H1 (cell line): ENCODE data around the gene SOWAHD. TPM values are rescaled to one million over a fixed set of nuclear protein-coding genes. Genes with fewer than 3 reads are reported as not detected.

Source experiments
- CTCF ChIA-PET: fragments of 300-600 bp; sonication (Branson Sonifier 250); formaldehyde crosslinking; loops from one replicate; lab custom pipeline; 2021; ENCODE audit not compliant: partially characterized antibody; lab: Charles Lee
- POLR2A ChIA-PET: fragments of 300-600 bp; sonication (Branson Sonifier 250); formaldehyde crosslinking; loops from one replicate; lab custom pipeline; 2021; ENCODE audit warnings: inconsistent platforms; ENCODE audit not compliant: partially characterized antibody; lab: Charles Lee
- DNase-seq, 2 experiments: peaks; one replicate each; pipeline versions ENCODE4 v3.0.0 to v3.0.0-alpha.2; 2010 to 2022; ENCODE audit warnings: low spot score in 2 of 2, low read depth in 1 of 2, mixed read lengths in 1 of 2
- FAIRE-seq: peaks from 2 replicates; lab custom pipeline; 2011; peaks lifted over from hg19 to GRCh38; lab: Jason Lieb, UNC
- H2AFZ ChIP-seq: 2 replicates; pipeline ENCODE4 v1.8.1; 2012; ENCODE audit warnings: low read length, inconsistent platforms
- H2AK5ac ChIP-seq: 2 replicates; pipeline ENCODE4 v1.6.1; 2013; ENCODE audit warnings: low read depth, low read length
- H2BK120ac ChIP-seq: replicated peaks from 2 replicates; pipeline ENCODE3; 2013; ENCODE audit warnings: low read depth, low read length, inconsistent platforms
- H2BK12ac ChIP-seq: 2 replicates; pipeline ENCODE4 v1.6.1; 2013; ENCODE audit warnings: low read depth, low read length
- H2BK15ac ChIP-seq: 2 replicates; pipeline ENCODE4 v1.6.1; 2013; ENCODE audit warnings: low read length
- H2BK20ac ChIP-seq: 2 replicates; pipeline ENCODE4 v1.6.1; 2013; ENCODE audit warnings: low read length
- H2BK5ac ChIP-seq: 2 replicates; pipeline ENCODE4 v1.6.1; 2013; ENCODE audit warnings: low read depth, low read length
- H3K14ac ChIP-seq: 2 replicates; pipeline ENCODE4 v1.6.1; 2013; ENCODE audit warnings: inconsistent platforms; ENCODE audit not compliant: insufficient read length
- H3K18ac ChIP-seq: 2 replicates; pipeline ENCODE4 v1.6.1; 2013; ENCODE audit warnings: low read length; ENCODE audit errors: extremely low read depth
- H3K23ac ChIP-seq: 2 replicates; pipeline ENCODE4 v1.6.1; 2013; ENCODE audit warnings: inconsistent platforms; ENCODE audit not compliant: insufficient read length
- H3K23me2 ChIP-seq: 2 replicates; pipeline ENCODE4 v1.6.1; 2013; ENCODE audit warnings: low read depth, low read length
- H3K27ac ChIP-seq: 2 replicates; pipeline ENCODE4 v1.6.1; 2011; ENCODE audit warnings: low read depth, low read length, inconsistent platforms
- H3K27me3 ChIP-seq, 4 experiments: replicated peaks in 1 of 4; 1 replicate in 1 of 4; 2 replicates in 3 of 4; pipeline versions ENCODE4 v1.6.1 to v1.8.1; 2011 to 2013; ENCODE audit warnings: low read length in 3 of 4, mild to moderate bottlenecking in 3 of 4, inconsistent platforms in 2 of 4, mixed read lengths in 2 of 4, moderate library complexity in 1 of 4; ENCODE audit not compliant: control insufficient read depth in 3 of 4, insufficient read depth in 3 of 4; ENCODE audit errors: extremely low read depth in 1 of 4
- H3K36me3 ChIP-seq, 4 experiments: 2 replicates each; pipeline versions ENCODE4 v1.6.1 to v1.8.1; 2011 to 2013; ENCODE audit warnings: mild to moderate bottlenecking in 4 of 4, low read length in 3 of 4, moderate library complexity in 2 of 4, control low read depth in 1 of 4, inconsistent platforms in 1 of 4; ENCODE audit not compliant: insufficient read depth in 4 of 4, control insufficient read depth in 2 of 4
- H3K4ac ChIP-seq: replicated peaks from 2 replicates; pipeline ENCODE3; 2013; ENCODE audit warnings: low read length, low read depth, mixed read lengths, inconsistent platforms; ENCODE audit not compliant: insufficient read length
- H3K4me1 ChIP-seq, 4 experiments: replicated peaks in 1 of 4; 1 replicate in 1 of 4; 2 replicates in 3 of 4; pipeline versions ENCODE4 v1.6.1 to v1.8.1; 2011 to 2013; ENCODE audit warnings: low read length in 3 of 4, inconsistent platforms in 2 of 4, mixed read lengths in 1 of 4; ENCODE audit not compliant: insufficient read depth in 4 of 4, control insufficient read depth in 3 of 4
- H3K4me2 ChIP-seq, 2 experiments: 2 replicates each; pipeline versions ENCODE4 v1.6.1 to v1.8.1; 2011 to 2013; ENCODE audit warnings: low read depth in 2 of 2, low read length in 2 of 2, control low read depth in 1 of 2, inconsistent platforms in 1 of 2, mild to moderate bottlenecking in 1 of 2; ENCODE audit not compliant: insufficient read depth in 1 of 2
- H3K4me3 ChIP-seq, 4 experiments: fragments of 200-600, 300-600 bp in 1 of 4; sonication (generic), shearing (Covaris generic), sonication (Bioruptor Twin) in 1 of 4; 2 replicates each; pipeline versions ENCODE4 v1.5.1 to v1.8.1; 2011 to 2016; ENCODE audit warnings: low read length in 4 of 4, low read depth in 3 of 4, control low read depth in 2 of 4, inconsistent platforms in 2 of 4, mild to moderate bottlenecking in 2 of 4, mixed read lengths in 1 of 4, moderate library complexity in 1 of 4; ENCODE audit not compliant: insufficient read depth in 2 of 4; ENCODE audit errors: extremely low read depth in 1 of 4
- H3K56ac ChIP-seq: replicated peaks from 2 replicates; pipeline ENCODE3; 2013; ENCODE audit warnings: low read depth, mild to moderate bottlenecking, mixed read lengths, low read length, inconsistent platforms; ENCODE audit not compliant: insufficient read length
- H3K79me1 ChIP-seq: 2 replicates; pipeline ENCODE4 v1.6.1; 2013; ENCODE audit warnings: low read depth, low read length, control low read depth
- H3K79me2 ChIP-seq, 2 experiments: 2 replicates each; pipeline versions ENCODE4 v1.6.1 to v1.8.1; 2012 to 2013; ENCODE audit warnings: low read length in 2 of 2, mild to moderate bottlenecking in 2 of 2, inconsistent platforms in 1 of 2; ENCODE audit not compliant: insufficient read depth in 2 of 2, control insufficient read depth in 1 of 2
- H3K9ac ChIP-seq, 4 experiments: replicated peaks in 1 of 4; 1 replicate in 1 of 4; 2 replicates in 3 of 4; pipeline versions ENCODE4 v1.6.1 to v1.8.1; 2011 to 2013; ENCODE audit warnings: low read depth in 3 of 4, low read length in 3 of 4, control low read depth in 2 of 4, mild to moderate bottlenecking in 2 of 4, moderate library complexity in 2 of 4, inconsistent platforms in 1 of 4; ENCODE audit errors: extremely low read depth in 1 of 4
- H3K9me3 ChIP-seq, 2 experiments: 2 replicates each; pipeline versions ENCODE4 v1.6.1 to v1.8.1; 2012 to 2013; ENCODE audit warnings: mild to moderate bottlenecking in 2 of 2, moderate library complexity in 2 of 2, control low read depth in 1 of 2, inconsistent platforms in 1 of 2, low read depth in 1 of 2, low read length in 1 of 2, mixed read lengths in 1 of 2; ENCODE audit not compliant: insufficient read depth in 2 of 2
- H4K20me1 ChIP-seq, 2 experiments: replicated peaks in 1 of 2; 2 replicates each; pipeline versions ENCODE3 to v1.8.1; 2011 to 2013; ENCODE audit warnings: inconsistent platforms in 2 of 2, low read length in 2 of 2, mild to moderate bottlenecking in 1 of 2; ENCODE audit not compliant: insufficient read depth in 2 of 2, control insufficient read depth in 1 of 2
- H4K5ac ChIP-seq: 2 replicates; pipeline ENCODE4 v1.6.1; 2013; ENCODE audit warnings: low read length, low read depth, mixed read lengths, inconsistent platforms; ENCODE audit not compliant: insufficient read length
- H4K8ac ChIP-seq: 2 replicates; pipeline ENCODE4 v1.8.0; 2013; ENCODE audit warnings: mild to moderate bottlenecking, moderate library complexity, low read length, inconsistent platforms; ENCODE audit not compliant: insufficient read depth; ENCODE audit errors: extremely low read depth
- H4K91ac ChIP-seq: replicated peaks from 2 replicates; pipeline ENCODE3; 2013; ENCODE audit warnings: low read length, mixed read lengths, inconsistent platforms; ENCODE audit not compliant: insufficient read length
- BCL11A ChIP-seq, 2 experiments: IDR thresholded peaks; one replicate each; pipeline ENCODE4 v1.6.1; 2011; ENCODE audit warnings: low read depth in 2 of 2, low read length in 2 of 2, mild to moderate bottlenecking in 2 of 2
- FOSL1 ChIP-seq: IDR thresholded peaks from 2 replicates; pipeline ENCODE4 v1.6.1; 2011; ENCODE audit warnings: mild to moderate bottlenecking, low read depth, low read length, moderate library complexity; ENCODE audit not compliant: insufficient read depth
- HDAC2 ChIP-seq, 2 experiments: fragments of 300-600 bp in 1 of 2; sonication (generic) in 1 of 2; IDR thresholded peaks; 2 replicates each; pipeline ENCODE4 v1.6.1; 2011 to 2012; ENCODE audit warnings: low read depth in 2 of 2, low read length in 2 of 2, mild to moderate bottlenecking in 2 of 2, moderate library complexity in 2 of 2, borderline replicate concordance in 1 of 2, inconsistent platforms in 1 of 2
- HDAC6 ChIP-seq: IDR thresholded peaks from one replicate; pipeline ENCODE4 v1.7.1; 2012; ENCODE audit warnings: low read depth, mild to moderate bottlenecking, inconsistent platforms, low read length, moderate library complexity
- JUN ChIP-seq: IDR thresholded peaks from 2 replicates; pipeline ENCODE4 v1.6.1; 2011; ENCODE audit warnings: low read depth, mild to moderate bottlenecking, improper control_type of control experiment, low read length
- KDM1A ChIP-seq: fragments of 200-600, 300-600 bp; sonication (generic); IDR thresholded peaks from 2 replicates; pipeline ENCODE4 v1.7.1; 2016; ENCODE audit warnings: mild to moderate bottlenecking, low read length, borderline replicate concordance
- KDM4A ChIP-seq: IDR thresholded peaks from one replicate; pipeline ENCODE4 v1.7.1; 2012; ENCODE audit warnings: low read depth, mild to moderate bottlenecking, moderate library complexity, low read length, inconsistent platforms; ENCODE audit not compliant: severe bottlenecking
- KDM5A ChIP-seq: fragments of 200-600 bp; IDR thresholded peaks from 2 replicates; pipeline ENCODE4 v1.7.1; 2012; ENCODE audit warnings: mild to moderate bottlenecking, low read length, inconsistent platforms, mixed read lengths
- POLR2A ChIP-seq, 2 experiments: IDR thresholded peaks; 1 replicate in 1 of 2; 2 replicates in 1 of 2; pipeline ENCODE4 v1.6.1; 2011; ENCODE audit warnings: low read depth in 2 of 2, low read length in 2 of 2, mild to moderate bottlenecking in 2 of 2; ENCODE audit errors: control extremely low read depth in 1 of 2
- POLR2AphosphoS5 ChIP-seq: IDR thresholded peaks from 2 replicates; pipeline ENCODE4 v1.6.1; 2011; ENCODE audit warnings: low read depth, low read length
- RAD21 ChIP-seq, 2 experiments: IDR thresholded peaks in 1 of 2; conservative IDR thresholded peaks in 1 of 2; 2 replicates each; pipeline ENCODE4 v1.6.1; 2011; ENCODE audit warnings: low read depth in 2 of 2, low read length in 2 of 2, improper control_type of control experiment in 1 of 2, inconsistent platforms in 1 of 2, mild to moderate bottlenecking in 1 of 2, moderate library complexity in 1 of 2
- RFX5 ChIP-seq: IDR thresholded peaks from 2 replicates; pipeline ENCODE4 v1.6.1; 2011; ENCODE audit warnings: low read depth, low read length, improper control_type of control experiment, borderline replicate concordance
- SP4 ChIP-seq: IDR thresholded peaks from 2 replicates; pipeline ENCODE4 v1.6.1; 2012; ENCODE audit warnings: low read length, inconsistent platforms
- SRF ChIP-seq: IDR thresholded peaks from 2 replicates; pipeline ENCODE4 v1.6.1; 2011; ENCODE audit warnings: mild to moderate bottlenecking, low read depth, low read length, moderate library complexity
- WGBS, 2 experiments: shearing (Covaris generic) in 1 of 2; methylation state at CpG; one replicate each; pipeline versions ENCODE4 v1.1.6 to v1.1.7; 2013 to 2015; ENCODE audit warnings: low lambda C conversion rate in 2 of 2, mixed read lengths in 2 of 2, inconsistent platforms in 1 of 2, low coverage in 1 of 2, missing lambda C conversion rate in 1 of 2; ENCODE audit not compliant: insufficient replicate concordance in 2 of 2, insufficient coverage in 1 of 2, insufficient read length in 1 of 2; ENCODE audit errors: extremely low coverage in 1 of 2, missing lambda C conversion rate in 1 of 2; 5-methylcytosine and 5-hydroxymethylcytosine counted together
- polyA plus RNA-seq, 7 experiments: library from polyadenylated mRNA; depleted of rRNA in 3 of 7; stranded (reverse) in 5 of 7; unstranded in 2 of 7; fragments of >200 nt in 5 of 7; fragments of 200-250 nt in 2 of 7; gene quantifications; 1 replicate in 5 of 7; 2 replicates in 1 of 7; 4 replicates in 1 of 7; pipeline versions ENCODE4 v1.2.1 to v1.2.3, GENCODE V29; 2011 to 2013; ENCODE audit warnings: missing spikeins in 2 of 7, mixed read lengths in 2 of 7
- total RNA-seq: library from RNA; stranded (reverse); fragmentation: NEBNext Ultra II Directional; extraction: Animal tissue kit (Norgen Biotek cat#: 25700); gene quantifications from 2 replicates; pipeline ENCODE4 v1.2.1, GENCODE V29; 2021

Gene SOWAHD
- total and polyA plus RNA-seq, 2 of the 8 experiments (the other 6 are each of a cell fraction or from before 2014, with no cell fraction given), result 1.7 to 2.9 TPM

DNA sequence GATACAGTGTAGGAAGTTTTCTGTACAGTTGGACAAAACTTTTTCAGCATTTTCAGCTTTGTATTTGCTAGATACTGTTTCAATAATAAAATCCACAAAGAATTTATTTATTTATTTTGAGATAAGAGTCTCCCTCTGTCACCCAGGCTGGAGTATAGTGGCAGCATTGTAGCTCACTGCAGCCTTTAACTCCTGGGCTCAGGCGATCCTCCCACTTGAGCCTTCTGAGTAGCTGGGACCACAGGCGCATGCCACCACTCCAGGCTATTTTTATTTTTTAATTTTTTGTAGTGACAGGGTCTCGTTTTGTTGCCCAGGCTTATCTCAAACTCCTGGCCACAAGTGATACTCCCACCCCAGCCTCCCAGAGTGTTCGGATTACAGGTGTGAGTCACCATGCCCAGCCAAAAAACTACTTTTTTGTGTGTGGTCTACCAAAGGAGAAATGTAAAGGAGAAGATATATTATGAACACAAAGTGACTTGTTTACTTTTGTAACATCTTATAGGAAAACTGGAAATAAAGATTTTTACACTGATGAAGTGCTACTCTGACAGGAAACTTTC, 13.0 kb upstream of the SOWAHD start:
- CTCF ChIA-PET, result interaction anchor here (0.7 to 4.0 kb wide), 7 partner anchors 9 to 51 kb away, joined by 3 to 20 read pairs (median 4); partner anchors contain the start of gene SOWAHD
- H2BK5ac ChIP-seq, result no peak overlapping the region
- no peak for TF ChIP-seq HDAC6
- TF ChIP-seq SP4, result no peak
- no peak for TF ChIP-seq JUN
- TF ChIP-seq RAD21 (IDR thresholded peaks at IDR 0.05 in 1 of 2, conservative IDR thresholded peaks at IDR 0.05 in 1 of 2; ENCODE audit: low read depth in 2 of 2, low read length in 2 of 2), result no peak
- no peak for TF ChIP-seq HDAC2 (IDR thresholded peaks at IDR 0.05; ENCODE audit: borderline replicate concordance in 1 of 2, low read depth in 2 of 2, low read length in 2 of 2)
- TF ChIP-seq RFX5, result no peak
- no peak for TF ChIP-seq KDM4A
- TF ChIP-seq KDM1A, result no peak
- TF ChIP-seq FOSL1, result no peak
- TF ChIP-seq SRF, result no peak
- no peak for TF ChIP-seq POLR2A (IDR thresholded peaks at IDR 0.05; ENCODE audit: control extremely low read depth in 1 of 2, low read depth in 2 of 2, low read length in 2 of 2)
- TF ChIP-seq BCL11A (IDR thresholded peaks at IDR 0.05; ENCODE audit: low read depth in 2 of 2, low read length in 2 of 2), result no peak
- no peak for TF ChIP-seq KDM5A
- TF ChIP-seq POLR2AphosphoS5, result no peak

More for the DNA sequence above, 13.0 kb upstream of the SOWAHD start:
- Histone ChIP-seq H3K9ac (no peak overlapping the region), H3K27ac (no peak overlapping the region), H3K23ac (no peak overlapping the region), H4K8ac (no peak overlapping the region), H2BK12ac (no peak overlapping the region), H3K4me1 (no peaks in the 10 kb centered on the region), H2BK120ac (no peak overlapping the region), H4K20me1 (no peaks in the 10 kb centered on the region), H3K14ac (no peak overlapping the region), H4K91ac (no peak overlapping the region), H2AK5ac (no peak overlapping the region), H2BK20ac (no peak overlapping the region), H3K4me2 (no peak overlapping the region), H3K4me3 (no peak overlapping the region), H3K9me3 (no peaks in the 10 kb centered on the region), H3K18ac (no peak overlapping the region), H3K36me3 (no peaks in the 10 kb centered on the region), H2AFZ (no peak overlapping the region), H2BK15ac (no peak overlapping the region), H3K4ac (no peak overlapping the region), H3K23me2 (no peaks in the 10 kb centered on the region), H3K56ac (no peak overlapping the region), H3K79me1 (no peaks in the 10 kb centered on the region), H3K79me2 (no peaks in the 10 kb centered on the region), H4K5ac (no peak overlapping the region), H3K27me3 (no peaks in the 10 kb centered on the region)
- DNase-seq, result no peak
- no peak for FAIRE-seq
- POLR2A ChIA-PET, result interaction anchor here (0.7 to 1.0 kb wide), 2 partner anchors 13 to 14 kb away, joined by 3 to 5 read pairs; partner anchors contain the start of gene SOWAHD
- WGBS, 2 experiments, result 95% methylated on average over 4 of the region's 4 CpGs; no CpG with 5 or more reads in 1 of the 2 experiments
